NCI-H128 (cell line): ENCODE results near the gene ZNF581.

ENCODE experiments used
- DNase-seq: peaks from one replicate; lab custom pipeline; 2025; ENCODE audit not compliant: unreplicated experiment; lab: John Stamatoyannopoulos, UW

ZNF581 gene

GRCh38 chr19:55678121-55678671, 34.7 kb downstream of the ZNF581 start:
- DNase-seq = no peak

DNA sequence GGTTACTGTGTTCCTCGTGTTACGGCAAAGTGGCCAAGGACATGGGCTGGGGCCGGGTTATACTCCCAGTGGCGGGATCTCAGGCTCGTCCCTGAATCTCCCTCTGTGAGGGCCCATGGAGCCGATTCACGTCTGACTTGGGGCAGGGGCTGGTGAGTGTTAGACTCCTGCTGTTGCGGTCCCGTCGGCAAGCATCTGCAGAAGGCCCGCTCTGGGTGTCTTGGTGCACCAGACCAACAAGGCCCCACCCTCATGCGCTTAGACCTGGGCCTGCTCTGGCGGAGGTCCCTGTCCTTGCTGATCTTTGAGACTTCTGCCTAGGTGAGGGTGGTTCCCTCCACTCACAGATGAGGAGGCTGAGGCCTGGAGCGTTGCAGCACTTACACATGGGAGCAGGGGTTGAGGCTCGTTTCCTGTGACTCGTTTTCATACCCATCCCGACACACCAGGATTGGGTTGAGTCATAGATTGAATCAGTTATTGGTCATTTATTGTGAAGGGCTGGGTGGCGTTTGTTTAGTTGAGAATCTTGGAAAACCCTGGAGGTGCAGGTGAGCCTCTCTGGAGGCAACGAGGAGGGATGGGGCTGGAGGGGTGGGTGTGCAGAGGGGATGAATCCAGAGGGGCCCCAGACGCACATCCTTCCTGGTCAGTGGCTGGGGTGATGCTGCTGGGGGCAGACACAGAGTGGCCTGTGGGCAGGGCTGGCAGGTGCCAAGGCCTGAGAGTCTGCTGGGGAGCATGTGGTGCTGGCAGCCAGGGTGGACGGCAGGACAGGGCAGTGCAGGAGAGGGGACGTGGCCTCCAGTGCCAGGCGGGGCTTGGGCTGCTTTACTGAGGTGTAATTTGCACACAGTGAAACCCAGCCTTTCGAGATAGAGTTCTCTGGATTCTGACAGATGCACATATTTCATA, 36.2 kb downstream of the ZNF581 start:
- DNase-seq = no peak

- DNase-seq = no peak
Observed at GRCh38 chr19:55680339-55681130, 37.1 kb downstream of the ZNF581 start.

DNA sequence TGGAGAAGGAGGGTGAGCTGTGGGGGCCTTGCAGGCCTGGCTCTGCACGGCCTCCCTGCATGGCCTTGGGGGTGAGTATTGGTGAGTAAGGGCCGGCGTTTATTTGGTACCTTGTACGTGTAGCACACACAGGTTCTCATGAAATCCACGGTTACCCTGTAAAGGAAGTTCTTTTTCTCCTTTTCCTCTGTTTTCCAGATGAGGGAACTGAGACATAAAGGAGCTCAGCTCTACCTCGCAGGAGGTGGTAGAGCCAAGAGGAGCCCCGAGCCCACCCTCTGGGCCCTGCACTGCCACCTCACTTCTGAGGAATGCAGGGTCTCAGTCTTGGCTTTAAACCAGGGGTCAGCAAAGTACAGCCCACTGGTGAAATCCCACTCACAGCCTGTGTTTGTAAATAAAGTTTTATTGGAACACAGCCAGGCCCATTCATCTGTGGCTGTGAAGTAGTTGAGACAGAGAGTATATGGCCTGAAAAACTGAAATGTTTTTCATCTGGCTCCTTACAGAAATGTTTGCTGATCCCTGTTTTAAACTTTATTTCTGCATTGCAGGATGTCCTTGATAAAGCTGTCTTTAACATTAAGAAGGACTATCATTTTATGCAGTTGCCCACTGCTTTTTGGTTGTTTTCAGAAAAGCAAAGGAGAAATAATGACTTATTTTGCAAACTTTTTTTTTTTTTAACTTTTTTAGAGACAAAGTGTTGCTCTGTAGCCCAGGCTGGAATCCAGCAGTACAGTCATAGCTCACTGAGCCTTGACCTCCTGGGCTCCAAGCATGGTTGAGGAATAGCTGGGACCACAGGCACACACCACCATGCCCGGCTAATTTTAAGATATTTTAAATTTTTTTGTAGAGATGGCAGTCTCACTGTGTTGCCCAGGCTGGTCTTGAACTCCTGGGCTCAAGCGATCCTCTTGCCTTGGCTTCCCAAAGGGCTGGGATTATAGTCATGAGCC, 38.0 kb downstream of the ZNF581 start:
- DNase-seq = no peak

- no peak for DNase-seq
Observed at GRCh38 chr19:55683449-55684261, 40.2 kb downstream of the ZNF581 start.

GRCh38 chr19:55684946-55685681, 41.7 kb downstream of the ZNF581 start:
- no peak for DNase-seq

GRCh38 chr19:55685776-55686175, 42.3 kb downstream of the ZNF581 start:
- no peak for DNase-seq

GRCh38 chr19:55686311-55687050, 43.0 kb downstream of the ZNF581 start:
- DNase-seq = no peak

DNA sequence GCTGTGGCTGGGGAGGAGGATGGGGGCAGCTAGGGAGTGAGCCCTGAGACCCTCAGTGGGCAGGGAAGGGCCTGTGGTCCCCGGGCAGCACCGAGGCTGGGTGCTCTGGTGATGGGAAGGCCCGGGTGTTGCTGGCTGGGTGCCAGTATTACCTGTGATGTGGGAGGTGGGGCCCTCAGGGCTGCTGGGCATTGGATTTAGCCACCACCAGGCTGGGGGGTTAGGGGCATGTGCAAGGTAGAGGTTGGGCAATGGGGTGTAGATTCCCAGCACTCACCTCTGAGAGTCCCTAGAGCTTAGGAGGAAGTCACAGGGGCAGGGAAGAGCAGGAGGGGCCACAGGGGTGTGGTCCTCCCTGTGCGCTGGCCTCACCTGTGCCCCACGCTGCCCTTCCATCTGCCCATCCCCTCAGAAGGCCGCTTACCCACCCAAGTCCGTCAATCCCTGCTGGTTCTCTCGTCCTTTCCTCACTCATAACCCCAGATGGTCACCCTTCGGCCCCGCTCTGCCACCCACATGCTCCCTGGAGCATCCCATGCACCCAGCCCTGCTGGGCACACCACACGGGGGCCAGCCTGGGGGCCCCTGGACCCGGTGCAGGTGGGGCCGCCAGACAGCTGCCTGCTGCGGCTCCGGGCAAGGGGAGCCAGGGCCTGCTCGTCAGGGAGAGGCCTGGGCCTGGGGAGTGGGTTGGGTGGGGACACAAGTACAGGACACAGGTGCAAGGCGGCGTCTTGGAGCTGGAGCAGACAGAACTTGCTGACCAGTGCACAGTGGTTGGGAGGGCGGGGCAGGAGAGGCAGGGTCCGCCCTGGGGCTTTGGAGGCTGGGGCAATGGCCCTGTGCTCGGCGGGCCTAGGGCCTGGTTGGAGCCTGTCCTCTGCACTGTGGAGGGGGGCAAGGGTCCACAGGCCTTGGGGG, 44.1 kb downstream of the ZNF581 start:
- no peak for DNase-seq

DNA sequence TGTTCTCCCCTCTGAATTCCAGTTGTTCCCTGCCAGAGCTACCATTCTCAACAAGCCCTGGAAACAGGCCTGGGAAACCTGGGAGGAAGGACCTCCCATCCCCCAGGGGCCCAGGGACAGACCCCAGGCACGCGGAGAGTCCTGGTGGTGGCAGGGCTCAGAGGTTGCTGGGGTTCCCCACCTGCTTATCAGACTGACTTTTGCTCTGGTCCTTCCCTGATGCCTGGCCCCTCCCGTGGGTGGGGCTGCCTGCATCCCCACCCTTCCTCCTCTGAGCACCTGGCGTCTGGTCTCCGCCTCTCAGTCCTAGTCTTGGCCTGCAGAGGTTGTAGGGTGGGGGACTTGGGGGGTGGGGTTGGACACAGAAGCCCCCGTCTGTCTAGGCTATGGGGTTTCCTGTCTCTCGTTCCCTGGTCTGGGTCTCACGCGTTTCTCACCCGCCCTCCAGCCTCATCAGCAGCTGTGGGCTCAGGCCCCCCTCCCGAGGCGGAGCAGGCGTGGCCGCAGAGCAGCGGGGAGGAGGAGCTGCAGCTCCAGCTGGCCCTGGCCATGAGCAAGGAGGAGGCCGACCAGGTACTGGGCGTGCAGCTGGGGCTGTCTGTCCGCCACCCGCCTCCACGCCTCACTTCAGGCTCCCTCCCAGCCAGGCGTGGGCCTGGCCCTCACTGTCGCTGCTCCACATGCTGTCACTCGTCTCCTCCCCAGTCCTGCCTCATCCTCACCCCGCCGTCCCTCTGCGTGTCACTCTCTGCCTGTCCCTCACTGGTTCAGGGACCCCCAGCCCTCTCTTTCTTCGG, 45.2 kb downstream of the ZNF581 start:
- DNase-seq = no peak

- no peak for DNase-seq
Observed at GRCh38 chr19:55689411-55690108, 46.1 kb downstream of the ZNF581 start.

- no peak for DNase-seq
Observed at GRCh38 chr19:55690109-55690768, 46.8 kb downstream of the ZNF581 start.

DNA sequence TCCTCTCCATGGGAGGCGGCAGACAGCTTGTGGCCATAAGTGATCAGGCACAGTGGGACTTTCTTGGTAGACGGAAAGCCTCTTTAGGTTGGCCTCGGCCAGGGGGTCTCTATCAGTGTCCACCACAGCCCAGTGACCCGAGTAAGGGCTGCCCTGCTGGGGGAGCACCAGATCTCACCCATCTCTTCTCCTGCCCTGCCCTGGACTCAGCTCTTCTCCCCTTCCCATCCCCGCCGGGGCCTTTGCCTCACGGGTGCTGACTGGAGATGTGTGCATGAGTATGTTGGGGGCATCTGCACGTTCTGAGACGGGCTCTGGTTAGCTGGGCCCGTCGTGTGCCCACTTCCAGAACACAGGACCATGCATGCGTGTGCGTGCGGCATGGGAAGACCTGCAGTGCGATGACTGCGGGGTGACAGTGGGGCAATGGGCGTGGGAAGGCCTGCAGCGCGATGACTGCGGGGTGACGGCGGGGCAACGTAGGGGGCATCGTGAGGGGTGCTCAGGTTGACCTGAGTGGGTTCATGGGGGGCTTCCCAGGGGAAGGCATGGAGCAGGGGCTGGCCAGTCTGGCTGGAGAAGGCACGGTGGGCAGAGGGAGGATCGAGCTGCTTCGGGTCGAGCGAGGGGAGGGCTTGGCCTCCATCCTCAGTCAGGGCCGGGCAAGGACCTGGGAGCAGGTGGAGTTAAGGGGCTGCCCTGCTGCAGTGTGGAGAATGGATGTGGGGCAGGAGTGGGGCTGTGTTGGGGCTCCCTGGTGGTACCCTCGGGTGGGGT, 47.5 kb downstream of the ZNF581 start:
- no peak for DNase-seq

- DNase-seq = no peak
Observed at GRCh38 chr19:55691561-55692481, 48.4 kb downstream of the ZNF581 start.
